ENCODE data around the gene ELN. TPM values are rescaled to one million over a fixed set of nuclear protein-coding genes. Genes with fewer than 3 reads are reported as not detected.

ELN gene
- total and polyA plus RNA-seq, 9 of the 15 experiments (the other 6 are each of a cell fraction or from before 2014, with no cell fraction given): 0.20 TPM; not detected in 8

DNA sequence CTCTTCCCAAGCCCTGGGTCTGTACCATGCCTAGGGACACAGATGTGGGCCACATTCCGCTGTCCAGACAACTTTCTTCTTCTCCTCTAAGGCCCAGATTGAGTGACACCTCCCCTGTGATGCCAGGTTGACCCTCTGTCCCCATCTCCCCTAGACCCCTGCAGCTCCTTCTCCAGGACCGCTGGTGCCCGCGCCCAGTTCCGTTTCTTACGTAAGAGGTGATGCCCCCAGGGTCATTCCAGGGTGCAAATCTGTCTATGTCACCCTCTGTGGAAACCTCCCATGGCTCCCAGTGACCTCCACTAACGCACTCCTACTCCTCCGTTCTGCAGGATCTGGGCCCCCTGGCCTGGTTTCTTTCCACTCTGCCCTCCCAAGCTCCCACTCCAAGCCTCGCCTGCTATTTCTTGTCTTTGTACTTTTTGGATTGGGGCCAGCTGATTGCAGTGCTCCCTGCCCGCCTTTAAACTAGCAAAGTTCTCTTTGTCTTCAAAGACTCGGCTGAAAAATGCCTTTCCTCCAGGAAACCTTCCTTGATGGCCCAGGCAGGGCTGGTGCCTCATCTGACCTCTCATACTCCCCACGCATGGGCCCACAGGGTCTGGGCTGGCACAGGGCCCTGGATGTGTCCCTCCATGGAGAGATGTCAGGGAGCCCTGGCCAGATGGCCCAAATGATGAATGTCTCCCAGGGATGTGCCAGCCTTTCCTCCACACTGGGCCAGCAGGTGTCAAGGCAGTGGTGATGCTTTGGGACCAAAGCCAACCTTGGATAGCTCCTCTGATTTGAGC lies 21.3 kb upstream of the ELN start:
- CTCF ChIA-PET (ENCODE audit: low intra/inter-chr PET ratio): no interaction called here
- H3K9ac ChIP-seq (ENCODE audit: insufficient read depth in 1 of 2, low read depth in 2 of 2, low read length in 2 of 2): no peak overlapping the region
- POLR2A ChIA-PET: interaction anchor here (1.7 kb wide), 1 partner anchor 9 kb away, joined by 6 read pairs; no protein-coding TSS in a partner anchor
- H3K27ac ChIP-seq (ENCODE audit: extremely low read depth, low read depth, low read length): no peak overlapping the region
- H3K36me3 ChIP-seq (ENCODE audit: control insufficient read depth, insufficient read depth, low read length): no peaks in the 10 kb centered on the region
- in situ Hi-C loops (cut with MboI) (no loop called here), intact Hi-C loops (cut with micrococcal nuclease) (no loop called here)
- peaks cover 30 to 74% of the 10 kb centered on the region in 2 experiments; a peak in 4 of 5 replicates for H3K27me3 ChIP-seq (ENCODE audit: control insufficient read depth in 2 of 2, insufficient read depth in 2 of 2, low read length in 2 of 2)
- FAIRE-seq (no peak), DNase-seq (ENCODE audit: extremely low read depth in 1 of 4, low spot score in 3 of 4) (no peak), ATAC-seq (no peak)
- BruUV-seq (replicated peaks): no TSS peak
- H3K4me3 ChIP-seq: no peak overlapping the region
- H3K9me3 ChIP-seq (replicated peaks; ENCODE audit: control insufficient read depth, insufficient read depth, low read depth, low read length): no peaks in the 10 kb centered on the region
- no peaks in the 10 kb centered on the region for H3K9me1 ChIP-seq (ENCODE audit: control insufficient read depth, insufficient read depth, low read length)
- no peak overlapping the region for H3K4me2 ChIP-seq (ENCODE audit: insufficient read depth, low read length)
- peaks cover 0 to 9% of the 10 kb centered on the region in 2 experiments; a peak in 1 of 5 replicates for H3K4me1 ChIP-seq (replicated peaks in 1 of 2; ENCODE audit: control insufficient read depth in 2 of 2, insufficient read depth in 2 of 2, low read length in 2 of 2)
- H3K79me2 ChIP-seq (ENCODE audit: control insufficient read depth, insufficient read depth, low read length): no peaks in the 10 kb centered on the region
- peaks cover 14% of the 10 kb centered on the region for H4K20me1 ChIP-seq (replicated peaks; ENCODE audit: control insufficient read depth, insufficient read depth, low read length)
- H2AFZ ChIP-seq (ENCODE audit: low read depth, low read length): no peak overlapping the region
- TF ChIP-seq SMC3 (conservative IDR thresholded peaks at IDR 0.05; ENCODE audit: insufficient read depth, low read depth, low read length) (no peak), SNIP1 (IDR thresholded peaks at IDR 0.05; ENCODE audit: low read depth) (no peak), NFIC (IDR thresholded peaks at IDR 0.05) (peak; percentile 56; the same call in 1 of the 2 replicates), NFRKB (IDR thresholded peaks at IDR 0.05; ENCODE audit: low read depth) (no peak)
- 3% methylated on average over 12 of the region's 12 CpGs for WGBS (ENCODE audit: insufficient coverage, low coverage, missing lambda C conversion rate)

DNA sequence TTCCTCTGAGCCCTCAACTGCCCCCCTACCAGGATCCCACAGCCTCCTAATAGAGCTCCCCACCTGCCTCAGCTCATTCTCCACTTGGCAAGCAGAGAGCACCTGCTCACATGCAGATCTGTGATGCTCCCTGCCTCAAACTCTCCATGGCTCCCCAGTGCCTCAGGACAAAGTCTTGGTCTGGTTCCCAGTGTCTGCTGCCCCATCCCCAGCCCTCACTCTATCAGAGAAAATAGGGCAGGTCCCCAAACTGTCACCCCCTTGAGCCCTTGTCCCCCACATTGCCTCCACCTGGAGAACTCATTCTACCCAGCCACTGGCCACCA lies 20.8 kb upstream of the ELN start:
- DNase-seq (ENCODE audit: extremely low read depth in 1 of 4, low spot score in 3 of 4) (no peak), ATAC-seq (no peak), FAIRE-seq (no peak)
- no peaks in the 10 kb centered on the region for H3K79me2 ChIP-seq (ENCODE audit: control insufficient read depth, insufficient read depth, low read length)
- no peaks in the 10 kb centered on the region for H3K36me3 ChIP-seq (ENCODE audit: control insufficient read depth, insufficient read depth, low read length)
- in situ Hi-C loops (cut with MboI) (no loop called here), intact Hi-C loops (cut with micrococcal nuclease) (no loop called here)
- H2AFZ ChIP-seq (ENCODE audit: low read depth, low read length): no peak overlapping the region
- no peaks in the 10 kb centered on the region for H3K9me1 ChIP-seq (ENCODE audit: control insufficient read depth, insufficient read depth, low read length)
- peaks cover 0 to 9% of the 10 kb centered on the region in 2 experiments; a peak in 1 of 5 replicates for H3K4me1 ChIP-seq (replicated peaks in 1 of 2; ENCODE audit: control insufficient read depth in 2 of 2, insufficient read depth in 2 of 2, low read length in 2 of 2)
- no peak overlapping the region for H3K4me2 ChIP-seq (ENCODE audit: insufficient read depth, low read length)
- BruUV-seq (replicated peaks): no TSS peak
- no peak overlapping the region for H3K4me3 ChIP-seq
- ChIA-PET CTCF (ENCODE audit: low intra/inter-chr PET ratio) (no interaction called here), POLR2A (interaction anchor here (1.7 kb wide), 1 partner anchor 9 kb away, joined by 6 read pairs; no protein-coding TSS in a partner anchor)
- TF ChIP-seq ZFP36 (IDR thresholded peaks at IDR 0.05; ENCODE audit: low read depth, low read length, partially characterized antibody) (peak; percentile 37), RBM25 (IDR thresholded peaks at IDR 0.05; ENCODE audit: low read depth, low read length, severe bottlenecking) (peak; percentile 42), ZNF140 (CRISPR knock-in tag; IDR thresholded peaks at IDR 0.05) (no peak), PTBP1 (IDR thresholded peaks at IDR 0.05; ENCODE audit: low read depth, low read length) (peak; percentile 45; the same call in 1 of the 2 replicates), KDM1A (IDR thresholded peaks at IDR 0.05) (peak in 1 of 2 experiments; percentile 23; a peak in 1 of 4 replicates)
- TF ChIP-seq, protein P1, sequence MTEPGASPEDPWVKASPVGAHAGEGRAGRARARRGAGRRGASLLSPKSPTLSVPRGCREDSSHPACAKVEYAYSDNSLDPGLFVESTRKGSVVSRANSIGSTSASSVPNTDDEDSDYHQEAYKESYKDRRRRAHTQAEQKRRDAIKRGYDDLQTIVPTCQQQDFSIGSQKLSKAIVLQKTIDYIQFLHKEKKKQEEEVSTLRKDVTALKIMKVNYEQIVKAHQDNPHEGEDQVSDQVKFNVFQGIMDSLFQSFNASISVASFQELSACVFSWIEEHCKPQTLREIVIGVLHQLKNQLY (CRISPR knock-in tag; conservative IDR thresholded peaks at IDR 0.05): no peak
- no peaks in the 10 kb centered on the region for H3K9me3 ChIP-seq (replicated peaks; ENCODE audit: control insufficient read depth, insufficient read depth, low read depth, low read length)
- peaks cover 26 to 71% of the 10 kb centered on the region in 2 experiments; a peak in 4 of 5 replicates for H3K27me3 ChIP-seq (ENCODE audit: control insufficient read depth in 2 of 2, insufficient read depth in 2 of 2, low read length in 2 of 2)
- no peak overlapping the region for H3K9ac ChIP-seq (ENCODE audit: insufficient read depth in 1 of 2, low read depth in 2 of 2, low read length in 2 of 2)
- no peak overlapping the region for H3K27ac ChIP-seq (ENCODE audit: extremely low read depth, low read depth, low read length)
- peaks cover 14% of the 10 kb centered on the region for H4K20me1 ChIP-seq (replicated peaks; ENCODE audit: control insufficient read depth, insufficient read depth, low read length)
